ENCODE results near the gene USF2.
"Not testable (repeated sequence)": the region's sequence is repeated elsewhere in the genome, so short reads cannot be mapped to it uniquely, and the experiment has no call there.

The USF2 gene, protein sequence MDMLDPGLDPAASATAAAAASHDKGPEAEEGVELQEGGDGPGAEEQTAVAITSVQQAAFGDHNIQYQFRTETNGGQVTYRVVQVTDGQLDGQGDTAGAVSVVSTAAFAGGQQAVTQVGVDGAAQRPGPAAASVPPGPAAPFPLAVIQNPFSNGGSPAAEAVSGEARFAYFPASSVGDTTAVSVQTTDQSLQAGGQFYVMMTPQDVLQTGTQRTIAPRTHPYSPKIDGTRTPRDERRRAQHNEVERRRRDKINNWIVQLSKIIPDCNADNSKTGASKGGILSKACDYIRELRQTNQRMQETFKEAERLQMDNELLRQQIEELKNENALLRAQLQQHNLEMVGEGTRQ

GRCh38 chr19:35268536-35269437 lies at the start of gene USF2:
TSS of gene USF2 (plus strand) at chr19:35268962. CDS start at chr19:35269102, 140 bp downstream.
- ATAC-seq: peak; percentile 39 to 41

GRCh38 chr19:35219008-35219407 lies 49.8 kb upstream of the USF2 start:
- no peak for ATAC-seq

- ATAC-seq: no peak
These were observed 48.3 kb upstream of the USF2 start for GRCh38 chr19:35220315-35220921.

DNA sequence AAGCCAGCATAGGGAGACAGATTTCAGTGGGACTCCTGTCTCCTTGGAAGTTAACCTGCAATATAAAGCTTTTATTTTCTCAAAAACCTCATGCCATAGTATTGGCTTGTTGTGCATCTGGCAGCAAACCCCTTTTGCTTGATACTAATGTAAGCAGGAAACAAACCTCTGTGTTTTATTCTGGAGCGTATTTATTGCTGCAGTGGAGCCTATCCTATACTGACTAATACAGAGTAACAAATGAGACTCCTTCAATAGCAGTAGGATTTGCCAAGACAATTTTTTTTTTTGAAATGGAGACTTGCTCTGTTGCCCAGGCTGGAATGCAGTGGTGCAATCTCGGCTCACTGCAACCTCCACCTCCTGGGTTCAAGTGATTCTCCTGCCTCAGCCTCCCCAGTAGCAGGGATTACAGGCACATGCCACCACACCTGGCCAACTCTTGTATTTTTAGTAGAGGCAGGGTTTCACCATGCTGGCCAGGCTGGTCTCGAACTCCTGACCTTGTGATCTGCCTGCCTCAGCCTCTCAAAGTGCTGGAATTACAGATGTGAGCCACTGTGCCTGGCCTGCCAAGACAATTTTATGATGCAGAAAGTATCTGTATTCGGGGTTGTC lies 47.7 kb upstream of the USF2 start:
- not testable (repeated sequence) for ATAC-seq

GRCh38 chr19:35222373-35223015 lies 46.3 kb upstream of the USF2 start:
- ATAC-seq: no peak

DNA sequence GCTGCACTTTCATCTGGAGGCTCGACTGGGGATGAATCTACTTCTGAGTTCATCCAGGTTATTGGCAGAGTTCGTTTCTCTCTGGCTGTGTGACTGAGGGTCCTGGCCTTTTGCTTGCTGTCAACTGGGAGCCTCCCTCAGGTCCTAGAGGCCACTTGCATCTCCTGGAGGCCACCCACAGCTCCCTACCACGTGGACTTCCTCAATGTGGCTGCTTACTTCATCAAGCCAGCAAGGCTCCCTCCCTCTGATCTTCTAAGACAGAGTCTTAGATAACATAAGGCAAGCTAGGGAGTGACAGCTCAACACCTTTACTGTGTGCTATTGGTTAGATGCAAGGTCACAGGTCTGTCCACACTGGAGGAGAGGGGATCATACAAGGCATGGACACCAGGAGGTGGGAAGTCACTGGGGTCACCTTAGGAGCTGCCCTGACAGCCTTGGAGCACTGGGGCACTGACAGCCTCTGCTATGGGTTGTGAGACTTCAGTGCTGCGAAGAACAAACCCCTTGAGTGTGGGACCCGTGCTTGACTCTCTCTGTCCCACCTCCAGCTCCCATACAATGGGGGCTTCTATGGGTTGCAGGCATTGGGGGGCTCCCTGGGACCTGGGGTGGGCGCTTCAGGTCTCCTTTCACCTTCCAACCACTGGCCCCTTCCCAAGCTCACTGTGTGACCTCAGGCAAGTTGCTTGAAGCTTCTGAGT lies 45.5 kb upstream of the USF2 start:
- no peak for ATAC-seq

- ATAC-seq: no peak
These were observed 44.8 kb upstream of the USF2 start for GRCh38 chr19:35223862-35224505.

DNA sequence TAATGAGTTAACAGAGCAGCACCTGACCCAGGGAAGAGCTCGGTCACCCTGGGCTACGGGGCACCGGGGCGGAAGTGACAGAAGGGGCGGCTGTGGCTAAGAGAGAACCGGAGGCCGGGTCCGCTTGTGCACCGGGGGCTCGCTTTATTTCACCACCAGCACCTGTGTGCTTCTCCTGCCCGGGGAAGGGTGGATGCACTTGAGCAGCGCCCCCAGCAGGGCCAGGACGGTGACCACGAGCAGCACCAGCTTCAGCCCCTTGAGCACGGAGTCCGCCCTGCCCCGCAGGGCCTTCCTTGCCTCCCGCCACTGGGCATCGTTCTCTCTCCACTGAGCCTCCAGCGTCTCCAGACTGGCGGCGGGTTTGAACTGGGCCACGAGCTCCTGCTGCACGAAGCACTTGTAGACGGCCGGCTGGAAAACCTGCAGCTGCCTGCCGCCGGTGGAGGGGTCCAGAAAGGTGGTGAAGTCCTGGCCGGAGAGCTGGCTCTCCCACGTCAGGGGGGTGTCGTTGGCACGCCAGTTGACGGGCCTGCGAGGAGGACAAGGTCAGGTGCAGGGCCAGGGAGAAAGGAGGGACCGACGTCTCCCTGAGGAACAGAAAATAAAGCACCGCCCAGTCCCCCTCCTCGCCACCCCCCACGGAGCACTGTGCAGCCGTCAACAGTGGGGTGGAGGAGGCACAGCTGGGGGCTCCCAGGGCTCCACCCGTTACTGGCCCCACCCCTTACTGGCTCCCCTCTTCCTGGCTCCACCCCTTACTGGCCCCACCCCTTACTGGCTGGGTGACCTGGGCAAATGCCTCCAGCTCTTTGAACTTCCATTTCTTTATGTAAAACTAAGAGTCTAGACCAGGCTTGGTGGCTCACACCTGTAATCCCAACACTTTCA lies 43.8 kb upstream of the USF2 start:
- no peak for ATAC-seq

DNA sequence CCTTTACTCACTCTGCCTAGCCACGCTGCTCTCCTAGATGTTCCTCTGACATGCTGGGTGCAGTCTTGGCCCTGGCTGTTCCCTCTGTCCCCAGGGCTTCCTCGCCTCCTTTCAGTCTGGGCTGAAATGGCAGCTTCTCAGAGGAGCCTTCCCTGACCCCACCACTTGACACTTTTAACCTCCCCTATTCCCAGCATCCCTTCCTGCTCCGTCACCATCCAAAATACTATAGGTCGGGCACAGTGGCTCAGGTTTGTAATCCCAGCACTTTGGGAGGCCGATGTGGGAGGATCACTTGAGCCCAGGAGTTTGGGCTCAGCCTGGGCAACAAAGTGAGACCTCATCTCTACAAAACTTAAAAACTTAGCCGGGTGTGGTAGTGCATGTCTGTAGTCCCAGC lies 42.8 kb upstream of the USF2 start:
- no peak for ATAC-seq

- no peak for ATAC-seq
These were observed 42.0 kb upstream of the USF2 start for GRCh38 chr19:35226748-35227147.

GRCh38 chr19:35228177-35228930 lies 40.4 kb upstream of the USF2 start, which contains the start of gene FAM187B:
TSS of gene FAM187B (minus strand) at chr19:35228739. CDS start at chr19:35228680, 59 bp downstream.
- no peak for ATAC-seq

DNA sequence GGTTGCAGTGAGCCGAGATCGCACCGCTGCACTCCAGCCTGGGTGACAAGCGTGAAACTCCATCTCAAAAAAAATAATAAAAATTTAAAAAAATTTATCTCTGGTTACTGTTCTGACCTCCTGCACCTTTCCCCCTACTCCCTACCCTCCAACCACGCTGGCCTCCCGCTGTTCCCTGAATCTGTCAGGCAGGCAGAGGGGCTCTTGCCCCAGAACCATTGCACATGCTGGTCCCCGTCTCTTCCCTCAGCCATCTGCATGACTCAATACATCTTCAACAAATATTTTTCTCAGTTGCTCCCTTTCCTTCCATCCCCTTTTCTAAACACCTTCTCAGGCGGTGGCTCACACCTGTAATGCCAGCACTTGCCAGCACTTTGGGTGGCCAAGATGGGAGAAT lies 39.2 kb upstream of the USF2 start:
- no peak for ATAC-seq

DNA sequence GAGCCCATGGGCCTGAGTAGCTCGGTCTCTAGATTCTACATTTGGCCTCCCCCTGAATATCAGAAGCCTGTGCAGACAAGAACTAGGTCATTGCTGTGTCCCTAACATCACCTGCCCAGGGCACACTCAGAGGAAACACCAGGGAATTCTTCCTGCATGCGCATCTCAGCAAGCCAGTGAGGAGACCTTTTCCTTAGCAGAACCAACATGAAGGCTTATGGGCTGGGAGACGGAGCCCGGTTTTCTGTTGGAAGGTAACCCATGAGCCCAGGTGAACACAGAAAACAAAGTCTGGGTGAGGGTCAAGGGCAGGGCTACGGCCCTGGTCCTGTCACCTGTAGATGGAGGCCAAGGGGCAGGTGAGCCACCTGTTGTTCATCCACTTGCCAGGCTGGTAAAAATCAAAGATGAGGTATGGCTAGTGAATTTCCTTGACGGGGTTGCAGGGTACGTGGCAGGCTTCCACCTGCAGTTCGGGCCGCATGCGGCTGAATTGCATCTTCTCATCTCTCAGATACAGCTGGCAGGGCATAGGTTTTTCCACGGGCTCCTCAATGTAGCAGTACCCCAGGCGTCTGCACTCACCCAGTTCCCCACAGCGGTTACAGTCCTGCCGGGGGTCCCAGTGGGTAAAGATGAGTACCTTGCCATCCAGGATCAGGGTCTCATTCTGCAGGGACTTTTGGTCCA lies 36.7 kb upstream of the USF2 start:
- ATAC-seq: no peak

DNA sequence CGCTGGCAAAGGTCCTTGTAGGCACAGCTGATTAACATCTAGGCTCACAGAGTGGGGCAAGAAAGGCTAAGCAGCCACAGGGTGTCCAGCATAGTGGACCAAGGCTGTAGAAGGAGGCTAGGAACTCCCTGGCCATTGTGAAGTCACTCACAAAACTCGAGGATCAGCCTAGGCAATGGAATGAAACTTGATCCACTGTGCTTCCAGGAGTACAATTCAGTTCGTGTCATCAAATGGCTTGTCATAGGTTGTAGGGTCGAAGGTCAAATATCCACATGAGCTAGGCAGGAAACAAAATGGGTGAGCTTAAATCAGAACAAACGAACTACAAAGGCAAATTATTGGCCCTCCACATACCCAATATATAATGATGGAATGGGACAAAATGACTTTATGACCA lies 35.9 kb upstream of the USF2 start:
- ATAC-seq: no peak

GRCh38 chr19:35236638-35237400 lies 31.9 kb upstream of the USF2 start:
- ATAC-seq: no peak

GRCh38 chr19:35239597-35239996 lies 29.2 kb upstream of the USF2 start:
- ATAC-seq: not testable (repeated sequence)

GRCh38 chr19:35240327-35240726 lies 28.4 kb upstream of the USF2 start:
- peak; percentile 89 to 94 for ATAC-seq

- no peak for ATAC-seq
These were observed 27.3 kb upstream of the USF2 start for GRCh38 chr19:35241417-35241816.
